Large intestine (tissue), 12 donors: ENCODE data around the gene PARP6. TPM values are rescaled to one million over a fixed set of nuclear protein-coding genes. Genes with fewer than 3 reads are reported as not detected.

Experiments used
- DNase-seq, 2 donors: peaks; one replicate each; pipeline versions ENCODE4 v3.0.0 to v3.0.0-alpha.2; 2013
- H3K27ac ChIP-seq: one replicate; pipeline ENCODE4 v1.5.1; 2013; ENCODE audit warnings: low read length
- H3K27me3 ChIP-seq: 2 replicates; pipeline ENCODE4 v1.6.1; 2013; ENCODE audit warnings: low read length; ENCODE audit not compliant: control insufficient read depth, insufficient read depth
- H3K36me3 ChIP-seq: 2 replicates; pipeline ENCODE4 v1.6.1; 2013; ENCODE audit warnings: low read length; ENCODE audit not compliant: control insufficient read depth, insufficient read depth
- H3K4me1 ChIP-seq: one replicate; pipeline ENCODE4 v1.6.1; 2013; ENCODE audit warnings: low read length; ENCODE audit not compliant: control insufficient read depth, insufficient read depth
- H3K4me3 ChIP-seq: one replicate; pipeline ENCODE4 v1.5.1; 2013; ENCODE audit warnings: low read length
- H3K9me3 ChIP-seq: one replicate; pipeline ENCODE4 v1.6.1; 2013; ENCODE audit warnings: mild to moderate bottlenecking, low read depth, low read length, moderate library complexity; ENCODE audit not compliant: control insufficient read depth
- WGBS: methylation state at CpG from one replicate; pipeline ENCODE4 v1.1.5; 2013; ENCODE audit warnings: low lambda C conversion rate; ENCODE audit not compliant: insufficient coverage; 5-methylcytosine and 5-hydroxymethylcytosine counted together
- long read RNA-seq, 11 donors: transcript quantifications; one replicate each; lab custom pipeline, GENCODE V29; 2026
- polyA plus RNA-seq: library from polyadenylated mRNA; unstranded; fragments of 120-200 nt; gene quantifications from one replicate; pipeline ENCODE4 v1.2.1, GENCODE V29; 2013

PARP6 gene
- 74.3 TPM for polyA plus RNA-seq
- long read RNA-seq, donor 1, result 0 reads
- long read RNA-seq, donor 2, transcript PARP6-211 (4 exons, 3,657 nt), result major isoform, 5 of 13 reads
- long read RNA-seq, donor 2, partial matches to known transcripts, result 6 of 13 reads
- long read RNA-seq, donor 2, other reads (novel, unspliced or antisense), result 0 of 13 reads
- long read RNA-seq, donor 3, result 0 reads
- long read RNA-seq, donor 4, result 0 reads
- long read RNA-seq, donor 5, partial matches to known transcripts, result 0 of 2 reads
- long read RNA-seq, donor 5, other reads (novel, unspliced or antisense), result 0 of 2 reads
- long read RNA-seq, donor 6, partial matches to known transcripts, result 0 of 1 reads
- long read RNA-seq, donor 6, other reads (novel, unspliced or antisense), result 0 of 1 reads
- long read RNA-seq, donor 7, partial matches to known transcripts, result 0 of 1 reads
- long read RNA-seq, donor 7, other reads (novel, unspliced or antisense), result 0 of 1 reads
- long read RNA-seq, donor 8, transcript PARP6-211 (4 exons, 3,657 nt), result major isoform, 6 of 8 reads
- long read RNA-seq, donor 8, partial matches to known transcripts, result 0 of 8 reads
- long read RNA-seq, donor 8, other reads (novel, unspliced or antisense), result 0 of 8 reads
- long read RNA-seq, donor 9, partial matches to known transcripts, result 0 of 3 reads
- long read RNA-seq, donor 9, other reads (novel, unspliced or antisense), result 0 of 3 reads
- long read RNA-seq, donor 10, partial matches to known transcripts, result 0 of 3 reads
- long read RNA-seq, donor 10, other reads (novel, unspliced or antisense), result 0 of 3 reads
- long read RNA-seq, donor 11, partial matches to known transcripts, result 0 of 1 reads
- long read RNA-seq, donor 11, other reads (novel, unspliced or antisense), result 0 of 1 reads

- Histone ChIP-seq H3K27me3 (no peaks in the 10 kb centered on the region), H3K4me3 (peak within 1 kb of the TSS; percentile 92), H3K4me1 (no peaks in the 10 kb centered on the region), H3K9me3 (no peaks in the 10 kb centered on the region), H3K27ac (peak within 1 kb of the TSS; percentile 85), H3K36me3 (peaks cover 13% of the 10 kb centered on the region)
- DNase-seq, result peak; percentile 99
- WGBS, result no CpG with 5 or more reads among the region's 82 CpGs
Observed at GRCh38 chr15:72272213-72272996, at the start of gene PARP6. PARP6 (minus strand) TSS chr15:72272554; CDS start chr15:72267477, 5,077 bp downstream.

DNA sequence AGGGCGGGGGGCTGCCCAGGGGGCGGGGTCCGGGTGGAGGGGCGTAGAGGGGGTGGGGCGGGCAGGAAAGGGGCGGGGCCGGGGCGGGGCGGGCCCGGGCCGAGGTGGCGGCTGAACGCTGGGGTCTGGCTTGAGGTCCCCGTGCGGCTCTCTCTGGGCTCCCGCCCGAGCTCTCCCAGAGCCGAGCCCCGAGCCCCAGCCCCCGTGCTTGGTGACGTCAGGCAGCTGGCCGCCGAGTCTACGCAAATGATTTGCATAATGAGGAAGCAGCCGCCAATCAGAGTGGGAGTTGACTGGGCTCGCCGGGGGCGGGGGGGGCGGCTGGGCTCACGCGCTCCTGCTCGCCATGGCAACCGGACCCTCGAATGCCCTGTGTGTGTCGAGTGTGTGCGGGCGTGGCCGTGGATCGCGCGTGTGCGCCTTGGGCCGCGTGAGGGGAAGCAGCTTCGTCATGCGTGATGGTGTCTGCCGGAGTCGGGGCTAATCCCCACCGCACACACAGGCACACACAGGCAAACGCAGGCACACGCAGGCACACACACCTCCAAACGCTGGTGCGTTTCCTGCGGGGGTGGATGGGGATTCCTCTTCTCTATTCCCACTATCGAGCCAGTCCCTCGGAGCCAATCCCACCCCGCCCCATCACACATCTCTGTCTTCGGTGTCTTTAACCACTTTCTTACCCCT, 47.8 kb upstream of the PARP6 start, which contains the start of gene CELF6:
Gene CELF6, minus strand, starts transcription at position 173 of the 687 bp plus-strand sequence. CDS start 283 bp downstream, outside the sequence.
- H3K27ac ChIP-seq, result peak within 1 kb of the TSS; percentile 5
- H3K4me1 ChIP-seq, result peaks cover 3% of the 10 kb centered on the region
- peak within 1 kb of the TSS; percentile 43 for H3K4me3 ChIP-seq
- no peaks in the 10 kb centered on the region for H3K27me3 ChIP-seq
- peak; percentile 83 to 89 for DNase-seq
- H3K9me3 ChIP-seq, result peaks cover 6% of the 10 kb centered on the region
- WGBS, result 0% methylated on average over 2 of the region's 58 CpGs
- no peaks in the 10 kb centered on the region for H3K36me3 ChIP-seq

- H3K36me3 ChIP-seq, result no peaks in the 10 kb centered on the region
- H3K9me3 ChIP-seq, result peaks cover 6% of the 10 kb centered on the region
- peak; percentile 51 to 67 for DNase-seq
- WGBS, result no CpG with 5 or more reads among the region's 48 CpGs
- H3K27me3 ChIP-seq, result no peaks in the 10 kb centered on the region
- peaks cover 3% of the 10 kb centered on the region for H3K4me1 ChIP-seq
- H3K27ac ChIP-seq, result no peak overlapping the region
- H3K4me3 ChIP-seq, result peak overlapping the region; percentile 17
Observed at GRCh38 chr15:72319360-72319984, 47.1 kb upstream of the PARP6 start.

GRCh38 chr15:72318408-72318942, 46.1 kb upstream of the PARP6 start:
- Histone ChIP-seq H3K27me3 (no peaks in the 10 kb centered on the region), H3K27ac (no peak overlapping the region), H3K4me1 (peaks cover 3% of the 10 kb centered on the region), H3K4me3 (no peak overlapping the region), H3K9me3 (peaks cover 3% of the 10 kb centered on the region), H3K36me3 (no peaks in the 10 kb centered on the region)
- WGBS, result no CpG with 5 or more reads among the region's 2 CpGs
- peak in 1 of 2 donors; percentile 6 for DNase-seq

- H3K27me3 ChIP-seq, result no peaks in the 10 kb centered on the region
- WGBS, result no CpG with 5 or more reads among the region's 6 CpGs
- no peaks in the 10 kb centered on the region for H3K36me3 ChIP-seq
- H3K4me3 ChIP-seq, result no peak overlapping the region
- H3K4me1 ChIP-seq, result peaks cover 3% of the 10 kb centered on the region
- DNase-seq, result peak; percentile 18 to 31
- no peak overlapping the region for H3K27ac ChIP-seq
- peaks cover 3% of the 10 kb centered on the region for H3K9me3 ChIP-seq
Observed at GRCh38 chr15:72315706-72316370, 43.5 kb upstream of the PARP6 start.

- no CpG with 5 or more reads among the region's 2 CpGs for WGBS
- DNase-seq, result no peak
- Histone ChIP-seq H3K4me1 (no peaks in the 10 kb centered on the region), H3K27me3 (no peaks in the 10 kb centered on the region), H3K9me3 (no peaks in the 10 kb centered on the region), H3K36me3 (no peaks in the 10 kb centered on the region), H3K4me3 (no peak overlapping the region), H3K27ac (no peak overlapping the region)
Observed at GRCh38 chr15:72313881-72314280, 41.5 kb upstream of the PARP6 start.

DNA sequence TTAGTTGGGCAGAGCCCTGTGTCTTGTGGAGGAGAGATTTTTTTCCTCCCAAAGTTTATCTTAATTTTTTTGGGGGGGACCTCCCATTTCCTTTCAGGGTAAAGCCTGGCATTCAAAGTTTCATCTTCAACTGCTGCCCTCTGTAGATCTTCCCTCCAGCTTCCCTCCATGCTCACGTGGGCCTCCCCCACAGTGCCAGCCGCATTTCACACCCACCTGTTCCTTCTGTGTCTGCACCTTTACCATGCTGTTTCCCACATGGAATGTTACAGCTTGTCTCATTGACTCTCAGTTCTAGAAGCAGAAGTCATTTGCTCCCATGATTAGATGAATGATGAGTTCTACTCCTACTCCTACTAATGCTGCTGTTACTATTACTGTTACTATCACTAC, 41.1 kb upstream of the PARP6 start:
- DNase-seq, result no peak
- H3K27ac ChIP-seq, result no peak overlapping the region
- H3K4me3 ChIP-seq, result no peak overlapping the region
- H3K9me3 ChIP-seq, result no peaks in the 10 kb centered on the region
- no peaks in the 10 kb centered on the region for H3K36me3 ChIP-seq
- no peaks in the 10 kb centered on the region for H3K27me3 ChIP-seq
- H3K4me1 ChIP-seq, result no peaks in the 10 kb centered on the region
- no CpG with 5 or more reads among the region's 2 CpGs for WGBS

DNA sequence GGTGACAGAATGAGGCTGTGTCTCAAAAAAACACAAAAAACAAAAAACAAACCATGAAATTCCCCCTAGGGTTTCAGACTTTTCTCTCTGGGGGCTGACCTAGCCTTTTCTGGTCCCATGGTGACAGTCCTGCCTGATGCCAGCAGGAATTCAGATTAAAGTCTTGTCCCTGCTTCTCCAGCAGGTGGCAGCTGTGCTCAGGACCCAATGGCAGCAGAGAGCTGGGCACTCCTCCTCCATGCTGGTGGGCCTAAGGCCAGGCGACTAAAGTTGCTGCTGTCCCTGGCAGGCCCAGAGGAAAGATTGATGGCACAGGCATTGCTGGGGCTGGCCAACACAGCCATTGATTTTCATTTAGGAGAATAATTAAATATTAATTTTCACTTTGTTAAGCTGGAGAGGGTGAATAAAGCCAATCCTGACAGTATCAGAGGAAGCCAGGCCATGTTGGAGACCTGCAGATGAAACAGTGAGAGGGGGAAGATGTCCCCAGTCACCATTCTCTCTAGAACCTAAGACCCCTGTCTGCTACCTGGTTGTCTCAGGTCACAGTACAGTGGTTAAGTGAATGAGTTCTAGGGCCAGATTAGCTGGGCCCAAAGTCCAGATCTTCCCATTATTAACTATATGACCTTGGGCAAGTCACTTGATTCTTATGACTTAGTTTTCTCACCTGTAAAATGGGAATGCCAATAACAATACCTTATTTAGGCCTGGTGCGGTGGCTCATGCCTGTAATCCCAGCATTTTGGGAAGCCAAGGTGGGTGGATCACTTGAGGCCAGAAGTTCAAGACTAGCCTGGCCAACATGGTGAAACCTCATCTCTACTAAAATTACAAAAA, 40.5 kb upstream of the PARP6 start:
- no peaks in the 10 kb centered on the region for H3K27me3 ChIP-seq
- no peaks in the 10 kb centered on the region for H3K4me1 ChIP-seq
- peak; percentile 35 to 42 for DNase-seq
- H3K36me3 ChIP-seq, result no peaks in the 10 kb centered on the region
- no peaks in the 10 kb centered on the region for H3K9me3 ChIP-seq
- no peak overlapping the region for H3K4me3 ChIP-seq
- WGBS, result no CpG with 5 or more reads among the region's 2 CpGs
- H3K27ac ChIP-seq, result no peak overlapping the region
